GM19025 (cell line): Measurements from ENCODE around the gene CNTRL.

Source experiments
- ATAC-seq: cut with Tn5 transposase; IDR thresholded peaks from one replicate; pipeline ENCODE4 v1.9.1; 2021; ENCODE audit warnings: mild to moderate bottlenecking, low read depth, moderate library complexity; ENCODE audit not compliant: unreplicated experiment

CNTRL gene

GRCh38 chr9:121199921-121200320 is 125.2 kb downstream of the CNTRL start:
- no peak for ATAC-seq

- no peak for ATAC-seq
Measured at GRCh38 chr9:121200356-121200755, 125.6 kb downstream of the CNTRL start.

GRCh38 chr9:121201045-121201737 is 126.4 kb downstream of the CNTRL start:
- peak; percentile 19 for ATAC-seq

GRCh38 chr9:121201738-121202533 is 127.2 kb downstream of the CNTRL start, which contains the start of gene RAB14:
TSS of gene RAB14 (minus strand) at chr9:121201869. CDS start at chr9:121193412, 8,457 bp downstream.
- peak; percentile 88 for ATAC-seq

- no peak for ATAC-seq
Measured at GRCh38 chr9:121204121-121204520, 129.4 kb downstream of the CNTRL start.

- no peak for ATAC-seq
Measured at GRCh38 chr9:121204611-121205010, 129.9 kb downstream of the CNTRL start.

- peak; percentile 27 for ATAC-seq
Measured at GRCh38 chr9:121206516-121207370, 132.0 kb downstream of the CNTRL start.

- peak; percentile 90 for ATAC-seq
Measured at GRCh38 chr9:121207371-121207940, 132.7 kb downstream of the CNTRL start.

GRCh38 chr9:121210536-121210935 is 135.8 kb downstream of the CNTRL start:
- no peak for ATAC-seq

- ATAC-seq: no peak
Measured at GRCh38 chr9:121213136-121213806, 138.5 kb downstream of the CNTRL start.

GRCh38 chr9:121214005-121214404 is 139.2 kb downstream of the CNTRL start:
- ATAC-seq: no peak

GRCh38 chr9:121216271-121216805 is 141.6 kb downstream of the CNTRL start:
- no peak for ATAC-seq

- ATAC-seq: peak; percentile 74
Measured at GRCh38 chr9:121217609-121218292, 143.0 kb downstream of the CNTRL start.

GRCh38 chr9:121218357-121219027 is 143.7 kb downstream of the CNTRL start:
- ATAC-seq: no peak

GRCh38 chr9:121219530-121219929 is 144.8 kb downstream of the CNTRL start:
- no peak for ATAC-seq

GRCh38 chr9:121220996-121221663 is 146.4 kb downstream of the CNTRL start:
- no peak for ATAC-seq

GRCh38 chr9:121221664-121222055 is 146.9 kb downstream of the CNTRL start:
- no peak for ATAC-seq

- ATAC-seq: no peak
Measured at GRCh38 chr9:121222524-121223171, 147.9 kb downstream of the CNTRL start.
